Stimulated activated CD4-positive, alpha-beta T cell treated with anti-CD3 and anti-CD28 coated beads, Interleukin-4, amount 100 ng/mL, for 48 hours (primary cell): Measurements from ENCODE around the gene NRCAM.

Source experiments
- DNase-seq, 2 donors: peaks; one replicate each; pipeline ENCODE4 v3.0.0-alpha.2; 2020; ENCODE audit warnings: low read depth in 2 of 2

NRCAM gene

GRCh38 chr7:108310351-108310750 is 145.9 kb downstream of the NRCAM start:
- DNase-seq: no peak

- no peak for DNase-seq
Observed at GRCh38 chr7:108308903-108309302, 147.3 kb downstream of the NRCAM start.

- DNase-seq: no peak
Observed at GRCh38 chr7:108308276-108308675, 148.0 kb downstream of the NRCAM start.

- DNase-seq: no peak
Observed at GRCh38 chr7:108307595-108307994, 148.6 kb downstream of the NRCAM start.

- DNase-seq: no peak
Observed at GRCh38 chr7:108307194-108307593, 149.0 kb downstream of the NRCAM start.

GRCh38 chr7:108303332-108303731 is 152.9 kb downstream of the NRCAM start:
- DNase-seq: no peak

- DNase-seq: no peak
Observed at GRCh38 chr7:108301387-108301786, 154.8 kb downstream of the NRCAM start.

GRCh38 chr7:108299251-108299973 is 156.8 kb downstream of the NRCAM start:
- DNase-seq: no peak

GRCh38 chr7:108296911-108297310 is 159.3 kb downstream of the NRCAM start:
- no peak for DNase-seq

- DNase-seq: no peak
Observed at GRCh38 chr7:108294595-108294994, 161.6 kb downstream of the NRCAM start.

- no peak for DNase-seq
Observed at GRCh38 chr7:108293149-108293612, 163.1 kb downstream of the NRCAM start.

GRCh38 chr7:108292541-108292940 is 163.7 kb downstream of the NRCAM start:
- no peak for DNase-seq

- no peak for DNase-seq
Observed at GRCh38 chr7:108291791-108292440, 164.3 kb downstream of the NRCAM start.

GRCh38 chr7:108291152-108291508 is 165.1 kb downstream of the NRCAM start:
- DNase-seq: no peak

GRCh38 chr7:108290459-108291151 is 165.6 kb downstream of the NRCAM start:
- no peak for DNase-seq

GRCh38 chr7:108289852-108290251 is 166.4 kb downstream of the NRCAM start:
- no peak for DNase-seq

- no peak for DNase-seq
Observed at GRCh38 chr7:108287857-108288256, 168.4 kb downstream of the NRCAM start.

GRCh38 chr7:108286290-108286904 is 169.8 kb downstream of the NRCAM start:
- no peak for DNase-seq

- DNase-seq: no peak
Observed at GRCh38 chr7:108285778-108286177, 170.5 kb downstream of the NRCAM start.

- DNase-seq: no peak
Observed at GRCh38 chr7:108285003-108285368, 171.2 kb downstream of the NRCAM start.

- DNase-seq: no peak
Observed at GRCh38 chr7:108284349-108285002, 171.8 kb downstream of the NRCAM start.

GRCh38 chr7:108283252-108283651 is 173.0 kb downstream of the NRCAM start:
- no peak for DNase-seq
